IPS-18c (cell line): ENCODE results near the gene NR2F1-AS1.
A peak's percentile ranks its signal among the peaks of the same experiment; 100 is the strongest.

Experiments
- H3K4me3 ChIP-seq: 2 replicates; pipeline ENCODE4 v1.7.0; 2013; ENCODE audit warnings: low read depth, mild to moderate bottlenecking, low read length, moderate library complexity; ENCODE audit not compliant: insufficient read depth
- H3K9me3 ChIP-seq: one replicate; pipeline ENCODE4 v1.6.1; 2013; ENCODE audit warnings: mild to moderate bottlenecking, low read length, moderate library complexity; ENCODE audit not compliant: control insufficient read depth, insufficient read depth

The NR2F1-AS1 gene

DNA sequence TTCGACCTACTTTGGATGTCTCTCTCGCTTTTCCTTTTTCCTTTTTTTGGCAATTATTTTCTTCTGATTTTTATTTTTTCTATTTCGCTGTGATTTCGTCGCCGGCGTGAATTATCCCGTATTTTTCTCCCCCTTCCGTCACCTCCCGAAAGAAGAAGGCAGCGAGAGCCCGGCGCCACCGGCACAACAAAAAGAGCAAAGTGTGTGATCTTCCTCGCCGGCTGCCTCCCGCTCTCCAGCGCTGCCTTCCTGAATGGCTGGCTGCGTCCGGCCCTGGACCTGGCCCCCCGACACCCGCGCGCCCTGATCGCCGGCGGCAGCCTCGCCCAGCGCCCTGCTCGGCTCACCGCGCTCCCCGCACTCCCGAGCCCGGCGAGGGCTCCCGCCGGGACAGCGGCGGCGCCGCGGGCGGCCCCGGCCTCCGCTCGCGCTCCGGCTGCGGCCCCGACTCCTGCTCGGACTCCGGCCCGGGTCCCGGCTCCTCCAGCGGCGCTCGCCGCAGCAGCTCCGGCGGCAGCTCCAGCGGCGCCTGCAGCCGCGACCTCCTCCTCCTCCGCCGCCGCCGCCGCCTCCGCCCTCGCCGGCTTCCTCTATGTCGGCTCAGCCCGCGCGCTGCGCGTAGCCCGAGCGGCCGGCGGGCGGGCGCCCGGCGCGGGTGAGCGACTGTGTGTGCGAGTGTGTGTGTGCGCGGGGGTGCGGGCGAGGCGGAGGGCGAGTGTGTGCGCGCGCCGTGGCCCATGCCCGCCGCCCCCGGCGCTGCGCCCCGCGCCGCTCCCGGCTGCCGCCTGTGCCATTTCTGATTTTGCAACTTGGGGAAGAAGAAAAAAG, 3.0 kb upstream of the NR2F1-AS1 start:
- H3K4me3 ChIP-seq = peak overlapping the region; percentile 36
- peaks cover 2% of the 10 kb centered on the region for H3K9me3 ChIP-seq

DNA sequence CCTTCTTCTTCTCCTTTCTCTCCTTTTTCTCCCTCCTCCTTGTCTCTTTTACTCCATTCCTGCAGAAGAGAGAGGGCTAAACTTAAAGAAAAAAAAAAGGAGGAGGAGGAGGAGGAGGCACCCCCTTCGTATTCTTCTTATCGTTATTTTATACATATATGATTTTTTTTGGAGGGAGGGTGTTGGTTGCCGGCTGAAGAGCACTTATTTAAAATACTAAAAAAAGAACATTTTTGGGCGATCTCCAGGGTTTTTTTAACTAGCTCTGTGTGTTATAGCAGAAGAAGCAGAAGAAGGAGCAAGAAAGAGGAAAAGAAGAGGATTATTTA, 2.4 kb upstream of the NR2F1-AS1 start:
- H3K9me3 ChIP-seq = peaks cover 2% of the 10 kb centered on the region
- H3K4me3 ChIP-seq = peak overlapping the region; percentile 36; the same call in 1 of the 2 replicates

DNA sequence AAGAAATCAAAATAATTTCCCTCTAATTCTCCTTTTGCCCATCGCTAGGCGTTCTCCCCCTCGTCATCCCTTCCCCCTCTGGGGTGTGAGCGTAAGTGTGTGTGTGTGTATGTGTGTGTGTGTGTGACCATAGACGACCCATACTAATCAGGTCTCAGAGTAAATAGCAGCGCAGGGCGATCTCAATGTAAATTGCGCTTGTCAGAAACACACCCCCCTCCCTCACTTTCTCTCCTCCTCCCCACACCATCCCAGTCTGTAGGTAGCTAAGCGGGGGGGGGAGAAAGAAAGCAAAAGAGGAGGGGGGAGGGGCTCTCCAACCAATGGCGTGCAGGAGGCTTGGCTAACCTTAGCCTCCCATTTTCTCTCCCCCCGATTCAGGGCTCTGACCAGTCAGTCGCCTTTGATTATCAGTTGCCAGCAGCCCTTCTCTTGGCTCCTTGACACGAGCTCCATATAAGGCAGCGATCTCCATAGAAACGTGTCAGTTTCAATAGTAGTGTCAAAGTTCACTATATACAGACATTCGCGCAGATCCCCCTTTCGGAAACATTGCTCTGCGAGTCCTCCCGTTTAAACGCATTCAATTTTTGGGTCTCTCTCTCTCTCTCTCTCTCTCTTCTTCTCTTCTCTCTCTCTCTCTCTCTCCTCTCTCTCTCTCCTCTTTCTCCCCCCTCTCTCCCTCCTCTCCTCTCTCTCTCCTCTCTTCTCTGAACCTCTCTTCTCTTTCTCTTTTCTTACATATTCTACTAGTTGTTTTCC, 1.8 kb upstream of the NR2F1-AS1 start, which contains the start of gene NR2F1:
Gene NR2F1 (plus strand): TSS at position 546 of the 762 bp plus-strand sequence. CDS start 1,802 bp downstream, outside the sequence.
- peak within 1 kb of the TSS; percentile 36 for H3K4me3 ChIP-seq
- peaks cover 2% of the 10 kb centered on the region for H3K9me3 ChIP-seq

DNA sequence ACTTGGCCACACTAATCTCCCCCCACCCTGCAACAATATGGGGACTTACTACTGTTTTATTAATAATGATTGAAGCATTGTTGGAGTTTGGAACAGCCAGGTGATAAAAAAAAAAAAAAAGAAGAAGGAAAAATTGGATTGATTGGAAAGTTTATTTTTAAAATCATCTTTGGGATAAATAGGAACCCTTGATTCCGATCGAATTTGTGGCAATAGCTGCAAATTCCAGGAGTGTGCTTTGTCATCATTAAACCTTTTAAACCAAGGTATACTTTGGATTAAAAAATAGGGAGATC, 1.1 kb upstream of the NR2F1-AS1 start:
- H3K4me3 ChIP-seq = no peak overlapping the region

DNA sequence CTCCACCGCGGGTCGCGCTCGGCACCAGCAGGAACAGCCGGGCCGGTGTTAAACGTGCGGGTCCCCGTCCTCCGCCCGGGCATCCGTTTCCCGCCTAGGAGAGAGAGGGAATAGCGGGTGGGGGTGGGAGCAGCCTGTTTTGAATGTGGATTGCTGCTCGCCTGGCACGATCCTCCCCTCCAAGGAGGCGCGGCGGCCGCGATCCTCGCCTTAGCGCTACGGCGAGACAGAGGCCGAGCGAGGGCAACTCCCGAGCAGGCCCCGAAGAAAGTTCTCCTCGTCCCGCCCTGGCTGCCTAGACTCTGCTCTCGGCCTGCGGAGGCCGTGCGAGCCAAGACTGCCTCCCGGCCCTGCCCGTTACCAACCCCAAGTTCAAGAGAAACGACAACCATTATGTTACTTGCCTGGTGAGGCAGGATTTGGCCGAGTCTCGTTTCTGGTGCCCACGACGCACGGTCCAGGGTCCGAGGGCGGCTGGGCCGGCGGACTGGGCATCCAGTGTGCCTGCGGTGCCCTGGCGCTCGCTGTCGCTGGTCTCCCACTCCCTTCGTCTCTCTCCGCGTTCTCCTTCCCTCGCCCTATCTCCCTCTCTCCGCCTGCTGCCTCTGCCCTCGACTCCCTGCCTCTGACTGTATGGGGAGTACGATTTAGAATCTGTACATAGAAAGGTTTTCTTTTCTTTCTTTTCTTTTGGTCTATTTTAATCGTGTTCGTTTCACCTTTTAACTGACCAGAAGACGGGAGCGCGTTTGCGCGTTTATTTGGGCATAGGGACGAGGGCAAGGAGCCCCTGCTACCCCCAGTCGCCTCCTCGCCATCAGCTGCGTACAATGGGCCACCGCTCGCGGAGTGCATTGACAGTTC, 724 bp downstream of the NR2F1-AS1 start:
- H3K9me3 ChIP-seq = peaks cover 2% of the 10 kb centered on the region
- peak overlapping the region; percentile 51 for H3K4me3 ChIP-seq

More for the DNA sequence above, 1.1 kb upstream of the NR2F1-AS1 start:
- H3K9me3 ChIP-seq = peaks cover 2% of the 10 kb centered on the region

DNA sequence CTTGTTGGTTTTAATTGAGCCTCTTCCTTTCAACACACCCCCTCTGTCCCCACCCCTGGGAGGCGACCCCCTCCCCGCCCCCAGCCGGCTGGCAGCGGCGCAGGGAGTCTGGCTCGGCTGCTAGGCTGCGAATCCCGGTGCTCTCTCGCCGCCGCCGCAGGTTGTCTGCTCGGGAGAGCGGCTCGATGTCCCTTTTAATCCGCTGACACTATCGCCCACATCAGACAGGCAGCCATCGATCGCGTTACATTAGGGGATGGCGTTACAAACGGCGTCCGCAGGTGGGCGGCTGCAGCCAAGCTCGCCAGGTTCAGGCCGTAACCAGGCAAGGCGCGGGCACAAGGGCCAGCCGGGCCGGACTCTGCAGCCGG, 1.3 kb downstream of the NR2F1-AS1 start:
- Histone ChIP-seq H3K9me3 (peaks cover 2% of the 10 kb centered on the region), H3K4me3 (peak overlapping the region; percentile 51)

DNA sequence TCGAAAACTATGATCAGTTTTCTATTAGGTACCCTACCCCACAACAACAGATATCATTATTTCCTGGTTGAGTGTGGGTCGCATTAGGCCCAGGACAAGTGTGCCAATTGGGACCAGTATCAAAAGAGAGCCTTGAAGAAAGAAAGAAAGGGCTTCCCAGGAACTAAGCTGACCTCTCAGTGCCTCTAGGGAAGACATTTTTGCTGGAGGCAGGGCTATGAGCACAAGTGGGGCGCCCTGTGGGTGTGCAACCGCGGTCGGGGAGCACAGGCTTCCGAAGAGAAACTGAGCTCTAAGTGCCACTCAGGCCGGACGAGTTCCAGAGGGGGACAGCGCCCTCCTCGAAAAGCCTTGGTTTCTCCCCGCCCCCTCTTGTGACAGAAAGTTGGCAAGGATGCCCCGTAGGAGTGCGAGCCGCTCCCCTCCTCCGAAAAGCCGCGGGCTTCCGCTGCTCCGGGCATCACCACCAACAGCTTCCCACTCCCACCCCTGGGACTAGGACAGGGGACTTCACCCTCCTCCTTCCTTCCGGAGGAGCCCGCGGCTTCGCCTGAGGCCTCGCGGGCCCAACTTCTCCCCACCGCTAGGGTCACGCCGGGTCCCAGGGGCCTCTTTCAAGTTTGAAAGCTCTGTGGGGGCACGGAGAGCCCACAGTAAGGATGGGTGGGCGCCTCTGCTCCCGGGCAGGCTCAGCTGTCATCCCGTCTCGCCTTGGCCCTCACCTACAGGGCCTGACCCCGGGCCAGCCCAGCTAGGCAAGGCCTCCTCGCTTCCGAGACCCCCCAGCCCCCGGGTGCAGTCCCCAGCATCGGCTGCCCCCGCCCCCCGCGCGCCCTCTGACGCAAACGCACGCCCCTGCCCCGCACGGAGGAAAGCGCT, 2.0 kb downstream of the NR2F1-AS1 start:
- peaks cover 2% of the 10 kb centered on the region for H3K9me3 ChIP-seq
- H3K4me3 ChIP-seq = peak overlapping the region; percentile 36; the same call in 1 of the 2 replicates

DNA sequence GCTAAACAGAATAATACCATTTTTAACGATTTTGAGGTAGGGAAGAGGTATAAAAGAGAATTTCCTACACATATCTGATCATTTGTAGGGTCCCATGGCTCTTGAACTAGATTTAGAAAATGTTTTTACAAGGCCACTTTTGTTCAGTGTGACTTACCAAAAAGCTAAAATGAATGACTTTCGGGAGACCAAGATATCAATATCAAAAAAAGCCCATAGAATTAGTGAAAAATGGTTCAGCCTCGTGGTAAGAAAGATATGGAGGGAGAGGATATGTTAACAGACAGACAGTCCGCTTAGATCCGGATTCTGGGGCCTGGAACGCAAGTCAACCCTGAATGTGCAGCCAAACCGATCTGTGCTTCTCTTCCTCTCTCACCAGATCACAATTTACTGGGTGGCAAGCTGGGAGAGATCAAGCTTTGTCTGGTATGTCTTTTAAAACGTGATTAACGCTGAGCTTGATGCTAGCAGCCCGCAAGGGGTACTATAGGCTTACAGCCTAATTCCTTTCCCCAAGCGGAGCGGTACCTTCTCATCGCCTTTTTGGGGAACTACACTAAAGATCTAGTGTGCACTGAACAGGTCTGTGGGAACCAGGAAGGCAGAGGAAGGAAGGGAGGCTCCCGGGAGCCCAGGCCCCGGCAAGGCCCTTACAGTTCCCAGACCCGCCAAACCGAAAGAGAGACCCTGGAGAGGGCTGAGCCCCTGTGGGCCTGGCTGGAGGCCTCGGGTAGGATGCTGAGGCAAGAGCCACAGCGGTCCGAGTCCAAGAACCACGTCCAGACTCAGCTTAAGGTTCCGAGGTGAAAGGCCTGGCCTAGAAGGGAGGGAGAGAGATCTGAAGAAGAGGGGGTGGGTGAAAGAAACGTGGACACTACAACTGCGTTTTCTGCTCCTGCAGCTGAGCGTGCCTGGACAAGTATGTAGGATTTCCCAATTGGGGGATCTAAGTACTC, 2.9 kb downstream of the NR2F1-AS1 start:
- no peak overlapping the region for H3K4me3 ChIP-seq
- H3K9me3 ChIP-seq = peaks cover 2% of the 10 kb centered on the region

DNA sequence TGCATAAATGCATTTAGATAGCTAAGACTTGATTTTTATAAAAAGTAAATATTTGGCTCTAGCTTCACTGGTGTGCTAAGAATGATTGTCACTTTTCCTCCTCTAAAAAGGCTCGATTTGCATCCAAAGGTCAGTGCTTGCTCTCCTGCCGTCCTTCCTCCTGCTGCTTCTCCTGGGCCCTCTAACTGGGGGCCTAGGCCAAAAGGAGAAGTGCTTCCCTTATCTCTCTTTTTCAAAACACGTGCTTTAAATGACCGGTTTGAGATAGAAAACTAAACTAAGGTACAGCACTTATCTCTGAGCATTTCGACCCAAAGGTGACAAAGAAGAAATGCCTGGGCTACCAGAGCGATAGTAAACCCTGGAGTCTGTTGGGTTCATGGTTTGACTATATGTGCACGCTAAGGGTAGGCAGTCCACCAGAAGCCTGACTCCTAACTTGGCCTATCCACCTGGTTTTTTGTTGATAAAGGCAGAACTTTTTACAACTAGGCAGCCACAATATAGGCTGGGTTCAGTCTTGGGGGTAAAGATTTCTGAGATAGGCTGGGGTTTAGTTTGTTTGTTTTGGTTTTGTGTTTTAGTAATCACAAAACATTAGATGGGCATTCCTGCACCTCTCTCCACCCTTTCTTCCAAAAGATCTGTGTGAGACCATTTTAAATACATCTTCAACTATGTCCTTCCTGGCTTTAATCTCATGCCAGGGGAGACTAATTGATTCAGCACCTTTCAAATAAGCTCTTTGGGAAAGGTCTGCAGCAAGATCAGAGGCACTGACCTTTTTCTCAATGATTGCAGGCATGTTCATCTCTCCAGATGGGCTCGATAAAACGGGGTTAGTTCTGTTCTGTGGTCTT, 3.8 kb downstream of the NR2F1-AS1 start:
- peaks cover 2% of the 10 kb centered on the region for H3K9me3 ChIP-seq
- no peak overlapping the region for H3K4me3 ChIP-seq

DNA sequence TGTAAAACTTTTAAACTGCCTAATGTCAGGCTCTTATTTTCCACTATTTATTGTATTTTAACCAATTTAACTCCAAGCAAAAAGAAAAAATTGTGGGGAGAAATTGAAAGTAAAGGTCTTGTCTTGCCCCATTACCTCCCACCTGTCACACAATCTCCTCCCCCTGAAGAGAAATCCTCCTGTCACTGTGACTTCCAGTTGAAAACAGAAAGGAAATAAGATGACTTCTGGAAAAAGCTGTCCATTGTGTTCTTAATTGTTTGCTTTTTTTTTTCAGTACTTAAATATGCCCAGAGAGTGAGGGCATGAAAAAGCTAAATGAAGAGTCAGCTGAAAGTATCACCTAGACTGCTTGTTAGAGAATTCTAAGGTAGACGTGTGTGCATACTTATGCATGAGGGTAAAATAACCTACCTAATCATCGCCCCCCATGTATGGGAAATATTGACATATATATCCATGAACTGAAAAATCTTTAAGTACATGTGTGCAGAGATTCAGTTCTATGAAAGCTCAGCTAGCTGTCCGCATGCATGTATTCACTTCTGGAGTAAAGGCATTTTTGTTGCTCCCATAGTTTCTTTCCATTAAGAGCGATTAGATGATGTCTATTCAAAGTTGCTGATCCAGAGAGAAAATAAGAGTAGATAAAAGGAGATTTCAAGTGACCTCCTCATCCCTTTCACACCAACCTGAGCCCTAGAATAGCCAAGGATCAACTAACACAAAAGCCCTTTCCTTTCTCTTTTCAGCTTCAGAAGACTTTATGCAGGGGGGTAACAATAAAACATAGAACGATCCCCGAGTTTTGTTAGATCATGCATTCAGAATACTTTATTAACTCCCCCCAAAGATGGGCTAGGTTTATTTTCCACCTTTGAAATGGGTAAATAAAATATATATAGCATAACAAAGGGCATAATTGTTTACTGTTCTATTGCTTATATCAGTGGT, 5.3 kb downstream of the NR2F1-AS1 start:
- no peak overlapping the region for H3K4me3 ChIP-seq
- peaks cover 2% of the 10 kb centered on the region for H3K9me3 ChIP-seq

DNA sequence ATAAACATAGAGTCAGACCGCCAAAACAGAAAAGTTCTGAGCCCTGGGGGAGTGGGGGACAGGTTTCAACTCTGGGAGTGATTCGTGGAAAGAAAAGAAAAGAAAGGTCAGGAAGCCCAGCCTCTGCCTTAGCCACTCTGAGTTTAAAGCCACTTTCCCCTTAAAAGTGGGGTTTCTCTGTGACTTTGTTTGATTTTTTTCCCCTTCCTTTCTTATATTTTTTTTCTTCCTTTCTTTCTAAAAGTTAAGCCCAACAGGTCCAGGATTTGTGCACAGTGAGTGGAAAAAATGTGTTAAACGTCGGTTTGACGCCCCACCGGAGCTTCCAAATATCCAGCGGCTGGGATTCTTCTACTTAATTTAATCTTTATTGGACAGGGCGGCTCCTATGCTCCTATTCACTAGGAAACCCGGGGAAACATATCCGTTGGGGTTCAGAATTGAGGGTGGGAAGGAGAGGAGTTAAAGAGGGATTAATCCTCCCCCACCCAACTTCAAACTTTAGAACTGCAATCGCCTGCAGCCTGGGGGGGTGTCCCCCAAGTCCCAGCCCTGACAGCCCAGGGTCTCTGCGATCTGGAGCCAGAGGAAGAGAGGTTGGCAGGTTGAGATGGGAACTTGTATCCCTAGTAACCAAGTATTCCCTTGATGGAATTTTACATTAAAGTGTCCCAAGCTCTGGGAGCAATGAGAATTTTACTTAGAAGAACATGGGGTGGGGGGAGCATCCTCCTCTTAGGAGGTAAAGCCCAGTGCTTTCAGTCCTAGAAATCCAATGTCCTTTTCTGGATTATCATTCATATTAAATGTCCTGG, 6.3 kb downstream of the NR2F1-AS1 start:
- H3K4me3 ChIP-seq = no peak overlapping the region

DNA sequence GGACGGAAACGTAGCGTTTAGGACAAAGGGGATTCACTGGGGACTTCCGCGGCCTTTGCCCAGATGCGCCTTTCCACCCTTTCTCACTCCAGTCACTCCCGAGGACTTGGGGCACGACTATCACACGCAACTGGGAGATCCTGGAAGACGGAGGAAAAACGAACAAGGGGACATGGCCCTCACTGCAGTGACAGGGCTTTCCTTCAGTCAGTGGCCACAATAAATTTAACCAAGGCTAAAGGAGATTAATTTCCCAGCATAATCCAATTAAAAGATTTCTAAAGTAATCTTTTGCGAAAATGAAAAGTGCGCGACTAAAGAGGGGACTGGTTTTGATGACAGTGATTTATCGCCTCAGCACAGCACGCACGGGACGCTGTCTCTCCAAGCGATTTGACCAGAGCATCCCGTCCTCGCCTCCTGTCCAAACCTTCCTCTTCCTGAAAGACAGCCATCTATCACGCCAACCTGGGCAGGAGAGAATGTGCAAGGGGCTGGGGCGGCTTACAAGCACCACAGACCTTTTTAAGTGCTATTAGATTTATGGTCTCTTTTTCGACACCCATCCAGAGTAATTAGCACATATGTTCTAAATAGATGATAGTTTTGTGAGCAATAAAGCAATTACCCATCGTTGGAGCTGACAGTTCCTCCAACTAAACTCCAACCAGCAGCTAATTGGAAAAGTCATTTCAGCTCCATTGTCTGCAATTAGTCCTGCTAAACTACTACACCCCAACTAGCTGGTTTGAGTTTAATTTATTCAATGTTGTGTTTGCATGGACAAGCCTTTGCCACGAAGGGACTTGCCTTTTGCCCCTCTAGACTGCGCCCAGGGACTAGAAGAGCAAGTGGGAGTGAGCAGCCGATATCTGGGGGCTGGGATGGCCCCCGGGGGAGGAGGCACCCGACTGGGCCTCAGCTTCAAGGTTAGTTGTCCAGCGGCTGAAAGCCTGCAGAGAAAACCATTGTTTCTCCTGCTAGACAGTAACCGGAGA, 7.4 kb downstream of the NR2F1-AS1 start:
- Histone ChIP-seq H3K4me3 (peak overlapping the region; percentile 43; the same call in 1 of the 2 replicates), H3K9me3 (peaks cover 2% of the 10 kb centered on the region)

More for the DNA sequence above, 6.3 kb downstream of the NR2F1-AS1 start:
- H3K9me3 ChIP-seq = peaks cover 2% of the 10 kb centered on the region
